Karpas-422 (cell line): ENCODE data around the gene SLC39A6. TPM values are rescaled to one million over a fixed set of nuclear protein-coding genes. Genes with fewer than 3 reads are reported as not detected.
"Not testable (repeated sequence)": the region's sequence is repeated elsewhere in the genome, so short reads cannot be mapped to it uniquely, and the experiment has no call there.

Source experiments
- DNase-seq: peaks from one replicate; pipeline ENCODE4 v3.0.0-alpha.2; 2015
- H2AFZ ChIP-seq: fragments of 200-600 bp; sonication (generic); 2 replicates; pipeline ENCODE4 v1.6.1; 2014; ENCODE audit warnings: antibody characterized with exemption, low read length, mixed read lengths
- H3K27ac ChIP-seq: fragments of 200-600 bp; sonication (generic); 2 replicates; pipeline ENCODE4 v1.5.1; 2014; ENCODE audit warnings: mild to moderate bottlenecking, low read length, moderate library complexity
- H3K27me3 ChIP-seq: fragments of 200-600 bp; sonication (generic); 2 replicates; pipeline ENCODE4 v1.6.1; 2014; ENCODE audit warnings: low read length, mixed read lengths
- H3K36me3 ChIP-seq: fragments of 200-600 bp; sonication (generic); 2 replicates; pipeline ENCODE4 v1.6.1; 2014; ENCODE audit warnings: low read length, mixed read lengths; ENCODE audit not compliant: insufficient read depth
- H3K4me1 ChIP-seq: fragments of 200-600 bp; sonication (generic); 2 replicates; pipeline ENCODE4 v1.6.1; 2014; ENCODE audit warnings: mild to moderate bottlenecking, low read length, mixed read lengths
- H3K4me2 ChIP-seq: fragments of 200-600 bp; sonication (generic); 2 replicates; pipeline ENCODE4 v1.6.1; 2014; ENCODE audit warnings: low read length, low read depth, mild to moderate bottlenecking; ENCODE audit not compliant: poor library complexity, severe bottlenecking
- H3K4me3 ChIP-seq: fragments of 200-600 bp; sonication (generic); 2 replicates; pipeline ENCODE4 v1.5.1; 2014; ENCODE audit warnings: mild to moderate bottlenecking, antibody characterized with exemption, low read length, mixed read lengths
- H3K79me2 ChIP-seq: fragments of 200-600 bp; sonication (generic); 2 replicates; pipeline ENCODE4 v1.6.1; 2014; ENCODE audit warnings: mild to moderate bottlenecking, low read length, mixed read lengths
- H3K9ac ChIP-seq: fragments of 200-600 bp; sonication (generic); 2 replicates; pipeline ENCODE4 v1.6.0; 2014; ENCODE audit warnings: low read length
- H3K9me2 ChIP-seq: fragments of 200-600 bp; sonication (generic), shearing (Covaris generic); replicated peaks from 2 replicates; pipeline ENCODE4 v1.6.0; 2014; ENCODE audit warnings: mild to moderate bottlenecking, low read length, moderate library complexity; ENCODE audit not compliant: insufficient read depth
- H3K9me3 ChIP-seq: fragments of 300-700, 200-600 bp; sonication (generic); 2 replicates; pipeline ENCODE4 v1.6.1; 2014; ENCODE audit warnings: low read length, mixed read lengths
- H4K20me1 ChIP-seq: fragments of 200-600 bp; sonication (generic); 2 replicates; pipeline ENCODE4 v1.6.1; 2014; ENCODE audit warnings: mild to moderate bottlenecking, antibody characterized with exemption, low read length, low read depth; ENCODE audit not compliant: insufficient read depth
- total RNA-seq: library from RNA; depleted of rRNA; stranded (reverse); fragments of >200 nt; shearing (Covaris generic); gene quantifications from 2 replicates; pipeline ENCODE4 v1.2.3, GENCODE V29; 2014; ENCODE audit warnings: low replicate concordance

Gene SLC39A6
- total RNA-seq, 1 experiment from 2014 or later: 114 TPM

- H3K79me2 ChIP-seq: peaks cover 49% of the 10 kb centered on the region
- no peak overlapping the region for H3K4me3 ChIP-seq
- H3K9me3 ChIP-seq: no peaks in the 10 kb centered on the region
These were observed 4.3 kb downstream of the SLC39A6 start for GRCh38 chr18:36124841-36125240.

GRCh38 chr18:36120297-36120696, 8.8 kb downstream of the SLC39A6 start:
- Histone ChIP-seq H2AFZ (no peak overlapping the region), H3K4me3 (no peak overlapping the region), H3K27me3 (no peaks in the 10 kb centered on the region), H3K9me3 (no peaks in the 10 kb centered on the region), H3K36me3 (peaks cover 33% of the 10 kb centered on the region; the same call in 1 of the 2 replicates), H3K27ac (no peak overlapping the region), H3K4me2 (no peak overlapping the region), H3K9ac (no peak overlapping the region), H3K79me2 (peaks cover 9% of the 10 kb centered on the region), H4K20me1 (no peaks in the 10 kb centered on the region), H3K4me1 (no peaks in the 10 kb centered on the region), H3K9me2 (no peaks in the 10 kb centered on the region)
- no peak for DNase-seq

More at GRCh38 chr18:36124841-36125240, 4.3 kb downstream of the SLC39A6 start:
- Histone ChIP-seq H2AFZ (no peak overlapping the region), H3K9me2 (no peaks in the 10 kb centered on the region), H3K4me2 (no peak overlapping the region), H3K36me3 (peaks cover 22% of the 10 kb centered on the region; the same call in 1 of the 2 replicates), H3K27ac (no peak overlapping the region), H3K9ac (no peak overlapping the region), H4K20me1 (no peaks in the 10 kb centered on the region), H3K4me1 (peaks cover 12% of the 10 kb centered on the region), H3K27me3 (no peaks in the 10 kb centered on the region)
- no peak for DNase-seq

- H3K9ac ChIP-seq, DNase-seq, H3K9me3 ChIP-seq, H3K4me2 ChIP-seq, H3K79me2 ChIP-seq, H3K27ac ChIP-seq, H3K9me2 ChIP-seq, H2AFZ ChIP-seq, H4K20me1 ChIP-seq, H3K4me1 ChIP-seq, H3K4me3 ChIP-seq, H3K27me3 ChIP-seq: not testable (repeated sequence)
- peaks cover 39% of the 10 kb centered on the region for H3K36me3 ChIP-seq
These were observed 12.4 kb downstream of the SLC39A6 start for GRCh38 chr18:36116771-36117170.

- Histone ChIP-seq H2AFZ (no peak overlapping the region), H3K9me3 (no peaks in the 10 kb centered on the region), H3K9me2 (no peaks in the 10 kb centered on the region), H3K79me2 (no peaks in the 10 kb centered on the region), H3K4me2 (no peak overlapping the region), H3K4me1 (no peaks in the 10 kb centered on the region), H3K36me3 (peaks cover 44% of the 10 kb centered on the region), H3K27ac (no peak overlapping the region), H4K20me1 (no peaks in the 10 kb centered on the region), H3K9ac (no peak overlapping the region), H3K4me3 (no peak overlapping the region), H3K27me3 (no peaks in the 10 kb centered on the region)
- no peak for DNase-seq
These were observed 14.4 kb downstream of the SLC39A6 start for GRCh38 chr18:36114738-36115137.

- Histone ChIP-seq H3K27ac (no peak overlapping the region), H3K27me3 (no peaks in the 10 kb centered on the region), H3K4me1 (no peaks in the 10 kb centered on the region), H3K79me2 (no peaks in the 10 kb centered on the region), H3K9ac (no peak overlapping the region), H3K4me2 (no peak overlapping the region), H3K4me3 (no peak overlapping the region), H3K36me3 (peaks cover 48% of the 10 kb centered on the region), H3K9me3 (no peaks in the 10 kb centered on the region), H2AFZ (no peak overlapping the region), H3K9me2 (no peaks in the 10 kb centered on the region), H4K20me1 (no peaks in the 10 kb centered on the region)
- DNase-seq: no peak
These were observed 14.9 kb downstream of the SLC39A6 start for GRCh38 chr18:36114251-36114650.

GRCh38 chr18:36112302-36112701, 16.8 kb downstream of the SLC39A6 start:
- no peaks in the 10 kb centered on the region for H3K9me2 ChIP-seq
- no peaks in the 10 kb centered on the region for H4K20me1 ChIP-seq
- no peak overlapping the region for H3K27ac ChIP-seq
- no peaks in the 10 kb centered on the region for H3K27me3 ChIP-seq
- H3K79me2 ChIP-seq: no peaks in the 10 kb centered on the region
- H2AFZ ChIP-seq: no peak overlapping the region
- H3K4me2 ChIP-seq: no peak overlapping the region
- H3K4me1 ChIP-seq: no peaks in the 10 kb centered on the region
- H3K9ac ChIP-seq: no peak overlapping the region
- no peak for DNase-seq
- H3K36me3 ChIP-seq: peaks cover 51% of the 10 kb centered on the region
- no peaks in the 10 kb centered on the region for H3K9me3 ChIP-seq
- H3K4me3 ChIP-seq: no peak overlapping the region

- Histone ChIP-seq H3K9me2 (no peaks in the 10 kb centered on the region), H3K79me2 (no peaks in the 10 kb centered on the region), H3K4me2 (no peak overlapping the region), H3K27me3 (no peaks in the 10 kb centered on the region), H3K27ac (no peak overlapping the region), H2AFZ (no peak overlapping the region), H4K20me1 (no peaks in the 10 kb centered on the region), H3K9ac (no peak overlapping the region), H3K36me3 (peaks cover 41% of the 10 kb centered on the region), H3K9me3 (no peaks in the 10 kb centered on the region), H3K4me1 (no peaks in the 10 kb centered on the region), H3K4me3 (no peak overlapping the region)
- no peak for DNase-seq
These were observed 19.4 kb downstream of the SLC39A6 start for GRCh38 chr18:36109737-36110136.

GRCh38 chr18:36108601-36109000, 20.5 kb downstream of the SLC39A6 start:
- Histone ChIP-seq H4K20me1 (no peaks in the 10 kb centered on the region), H3K4me3 (no peak overlapping the region), H3K9ac (no peak overlapping the region), H3K9me3 (no peaks in the 10 kb centered on the region), H3K27ac (no peak overlapping the region), H3K9me2 (no peaks in the 10 kb centered on the region), H3K4me2 (no peak overlapping the region), H3K79me2 (no peaks in the 10 kb centered on the region), H3K36me3 (peaks cover 32% of the 10 kb centered on the region), H2AFZ (no peak overlapping the region), H3K27me3 (no peaks in the 10 kb centered on the region), H3K4me1 (no peaks in the 10 kb centered on the region)
- no peak for DNase-seq

- no peak overlapping the region for H3K9ac ChIP-seq
These were observed 20.9 kb downstream of the SLC39A6 start for GRCh38 chr18:36108196-36108595.

More at GRCh38 chr18:36108196-36108595, 20.9 kb downstream of the SLC39A6 start:
- Histone ChIP-seq H3K79me2 (no peaks in the 10 kb centered on the region), H3K27me3 (no peaks in the 10 kb centered on the region), H2AFZ (no peak overlapping the region), H4K20me1 (no peaks in the 10 kb centered on the region), H3K9me2 (no peaks in the 10 kb centered on the region), H3K4me1 (no peaks in the 10 kb centered on the region; the same call in 1 of the 2 replicates), H3K27ac (no peak overlapping the region), H3K4me3 (no peak overlapping the region), H3K36me3 (peaks cover 29% of the 10 kb centered on the region), H3K4me2 (no peak overlapping the region), H3K9me3 (no peaks in the 10 kb centered on the region)
- DNase-seq: no peak
